NCI-H146 treated with DMSO at 0.1 percent for 48 hours (cell line): ENCODE results near the gene ST3GAL3.

Experiments
- DNase-seq: peaks from one replicate; lab custom pipeline; 2025; ENCODE audit not compliant: unreplicated experiment; lab: John Stamatoyannopoulos, UW

The ST3GAL3 gene

GRCh38 chr1:43847290-43847689, 140.0 kb downstream of the ST3GAL3 start:
- no peak for DNase-seq

- DNase-seq: no peak
Measured at GRCh38 chr1:43847882-43848281, 140.5 kb downstream of the ST3GAL3 start.

- no peak for DNase-seq
Measured at GRCh38 chr1:43849670-43850069, 142.3 kb downstream of the ST3GAL3 start.

- DNase-seq: no peak
Measured at GRCh38 chr1:43850591-43851233, 143.4 kb downstream of the ST3GAL3 start.

- no peak for DNase-seq
Measured at GRCh38 chr1:43851561-43852338, 144.4 kb downstream of the ST3GAL3 start.

- DNase-seq: no peak
Measured at GRCh38 chr1:43853161-43853921, 146.0 kb downstream of the ST3GAL3 start.

GRCh38 chr1:43854473-43854872, 147.1 kb downstream of the ST3GAL3 start:
- no peak for DNase-seq

- DNase-seq: no peak
Measured at GRCh38 chr1:43856188-43856587, 148.9 kb downstream of the ST3GAL3 start.

GRCh38 chr1:43857163-43857562, 149.8 kb downstream of the ST3GAL3 start:
- DNase-seq: no peak

GRCh38 chr1:43858324-43858723, 151.0 kb downstream of the ST3GAL3 start:
- DNase-seq: no peak

- DNase-seq: no peak
Measured at GRCh38 chr1:43861337-43861736, 154.0 kb downstream of the ST3GAL3 start.

- DNase-seq: no peak
Measured at GRCh38 chr1:43861988-43862735, 154.8 kb downstream of the ST3GAL3 start.

GRCh38 chr1:43864111-43865045, 157.0 kb downstream of the ST3GAL3 start:
- no peak for DNase-seq

- DNase-seq: no peak
Measured at GRCh38 chr1:43866201-43866600, 158.9 kb downstream of the ST3GAL3 start.

GRCh38 chr1:43867976-43868740, 160.8 kb downstream of the ST3GAL3 start:
- DNase-seq: no peak

GRCh38 chr1:43868741-43869067, 161.4 kb downstream of the ST3GAL3 start:
- no peak for DNase-seq

- DNase-seq: no peak
Measured at GRCh38 chr1:43870306-43870705, 163.0 kb downstream of the ST3GAL3 start.

GRCh38 chr1:43871181-43871910, 164.0 kb downstream of the ST3GAL3 start:
- no peak for DNase-seq

- no peak for DNase-seq
Measured at GRCh38 chr1:43872280-43872679, 164.9 kb downstream of the ST3GAL3 start.
